Activated CD8-positive, alpha-beta memory T cell treated with anti-CD3 and anti-CD28 coated beads, Interleukin-2, amount 50 U/mL, for 24 hours (primary cell): ENCODE measurements around the gene DNAJC13.
A peak's percentile ranks its signal among the peaks of the same experiment; 100 is the strongest.
"Not testable (repeated sequence)": the region's sequence is repeated elsewhere in the genome, so short reads cannot be mapped to it uniquely, and the experiment has no call there.

Source experiments
- DNase-seq: peaks from one replicate; pipeline ENCODE4 v3.0.0-alpha.2; 2020; ENCODE audit errors: extremely low read depth

The DNAJC13 gene, protein sequence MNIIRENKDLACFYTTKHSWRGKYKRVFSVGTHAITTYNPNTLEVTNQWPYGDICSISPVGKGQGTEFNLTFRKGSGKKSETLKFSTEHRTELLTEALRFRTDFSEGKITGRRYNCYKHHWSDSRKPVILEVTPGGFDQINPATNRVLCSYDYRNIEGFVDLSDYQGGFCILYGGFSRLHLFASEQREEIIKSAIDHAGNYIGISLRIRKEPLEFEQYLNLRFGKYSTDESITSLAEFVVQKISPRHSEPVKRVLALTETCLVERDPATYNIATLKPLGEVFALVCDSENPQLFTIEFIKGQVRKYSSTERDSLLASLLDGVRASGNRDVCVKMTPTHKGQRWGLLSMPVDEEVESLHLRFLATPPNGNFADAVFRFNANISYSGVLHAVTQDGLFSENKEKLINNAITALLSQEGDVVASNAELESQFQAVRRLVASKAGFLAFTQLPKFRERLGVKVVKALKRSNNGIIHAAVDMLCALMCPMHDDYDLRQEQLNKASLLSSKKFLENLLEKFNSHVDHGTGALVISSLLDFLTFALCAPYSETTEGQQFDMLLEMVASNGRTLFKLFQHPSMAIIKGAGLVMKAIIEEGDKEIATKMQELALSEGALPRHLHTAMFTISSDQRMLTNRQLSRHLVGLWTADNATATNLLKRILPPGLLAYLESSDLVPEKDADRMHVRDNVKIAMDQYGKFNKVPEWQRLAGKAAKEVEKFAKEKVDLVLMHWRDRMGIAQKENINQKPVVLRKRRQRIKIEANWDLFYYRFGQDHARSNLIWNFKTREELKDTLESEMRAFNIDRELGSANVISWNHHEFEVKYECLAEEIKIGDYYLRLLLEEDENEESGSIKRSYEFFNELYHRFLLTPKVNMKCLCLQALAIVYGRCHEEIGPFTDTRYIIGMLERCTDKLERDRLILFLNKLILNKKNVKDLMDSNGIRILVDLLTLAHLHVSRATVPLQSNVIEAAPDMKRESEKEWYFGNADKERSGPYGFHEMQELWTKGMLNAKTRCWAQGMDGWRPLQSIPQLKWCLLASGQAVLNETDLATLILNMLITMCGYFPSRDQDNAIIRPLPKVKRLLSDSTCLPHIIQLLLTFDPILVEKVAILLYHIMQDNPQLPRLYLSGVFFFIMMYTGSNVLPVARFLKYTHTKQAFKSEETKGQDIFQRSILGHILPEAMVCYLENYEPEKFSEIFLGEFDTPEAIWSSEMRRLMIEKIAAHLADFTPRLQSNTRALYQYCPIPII (N-terminal part only)

DNA sequence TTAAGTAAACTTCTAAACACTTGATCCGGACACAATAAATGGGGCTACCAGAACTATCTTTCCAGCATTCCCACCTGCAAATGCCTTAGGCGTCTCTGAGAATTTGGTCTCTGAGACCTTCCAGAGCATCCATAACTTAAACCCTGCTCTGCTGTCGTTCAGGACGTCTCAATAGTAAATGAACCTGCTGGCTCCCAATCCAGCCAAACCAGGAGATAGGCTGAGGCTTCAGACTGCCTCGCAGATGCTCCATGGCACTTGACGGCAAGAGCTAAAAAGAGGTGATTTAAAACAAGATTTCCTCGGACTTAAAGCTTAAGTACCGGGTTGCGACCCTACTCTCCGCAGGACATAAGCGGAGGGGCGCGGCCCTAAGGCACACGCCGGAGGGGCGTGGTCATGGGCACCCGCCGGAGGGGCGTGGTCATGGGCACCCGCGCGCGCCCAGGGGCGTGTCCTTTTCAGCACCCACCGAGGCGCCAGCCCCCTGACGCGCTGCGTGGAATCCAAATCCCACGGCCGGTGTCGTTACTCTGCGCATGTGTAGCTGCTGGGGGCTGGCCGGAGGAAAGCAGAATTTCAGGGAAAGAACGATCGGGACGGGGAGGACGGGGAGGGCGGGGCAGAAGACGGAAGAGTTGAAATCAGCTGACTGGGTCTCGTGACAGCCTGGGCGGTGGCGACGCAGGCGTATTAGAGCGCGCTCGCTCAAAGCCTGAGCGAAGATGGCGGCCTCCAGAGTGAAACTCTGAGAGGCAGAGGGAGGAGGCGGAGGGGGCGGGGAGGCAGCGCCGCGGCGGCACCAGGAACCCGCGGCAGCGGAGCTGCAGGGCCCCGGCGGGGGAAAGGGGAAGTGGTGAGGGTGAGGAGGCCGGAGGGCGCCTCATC lies at the start of gene DNAJC13:
DNAJC13 (plus strand) TSS at position 696 of the 888 bp plus-strand sequence. CDS start 17,049 bp downstream, outside the sequence.
- DNase-seq, result peak; percentile 82

- no peak for DNase-seq
Measured at GRCh38 chr3:132368515-132368914, 48.8 kb upstream of the DNAJC13 start.

- no peak for DNase-seq
Measured at GRCh38 chr3:132368962-132369361, 48.3 kb upstream of the DNAJC13 start.

DNA sequence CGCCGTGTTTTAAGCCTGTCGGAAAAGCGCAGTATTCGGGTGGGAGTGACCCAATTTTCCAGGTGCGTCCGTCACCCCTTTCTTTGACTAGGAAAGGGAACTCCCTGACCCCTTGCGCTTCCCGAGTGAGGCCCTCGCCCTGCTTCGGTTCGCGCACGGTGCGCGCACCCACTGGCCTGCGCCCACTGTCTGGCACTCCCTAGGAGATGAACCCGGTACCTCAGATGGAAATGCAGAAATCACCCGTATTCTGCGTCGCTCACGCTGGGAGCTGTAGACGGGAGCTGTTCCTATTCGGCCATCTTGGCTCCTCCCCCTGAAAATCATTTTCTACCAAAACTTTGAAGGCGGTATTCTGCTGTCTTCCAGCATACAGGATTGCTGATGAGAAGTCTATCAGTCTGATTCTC lies 40.4 kb upstream of the DNAJC13 start:
- not testable (repeated sequence) for DNase-seq

- DNase-seq, result no peak
Measured at GRCh38 chr3:132378048-132378762, 39.1 kb upstream of the DNAJC13 start.

DNA sequence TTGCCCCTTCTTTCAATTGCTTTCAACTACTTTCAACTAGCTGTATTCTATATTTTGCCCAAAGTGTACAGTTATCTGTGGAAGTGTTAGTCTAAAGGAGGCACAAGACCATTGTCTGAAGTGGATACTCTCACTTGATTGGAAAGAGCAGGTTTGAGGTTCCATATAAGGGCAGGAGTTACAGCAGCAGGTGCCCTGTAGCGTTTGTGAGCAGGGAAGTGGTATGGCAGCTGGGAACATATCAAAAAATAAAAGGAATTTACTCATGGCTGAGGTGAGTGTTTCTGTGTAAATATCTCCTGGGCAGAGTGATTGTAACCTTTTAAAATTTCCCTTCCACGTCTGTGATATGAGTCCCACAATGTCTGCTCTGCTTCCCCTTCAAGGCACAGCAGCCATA lies 38.5 kb upstream of the DNAJC13 start:
- no peak for DNase-seq

- no peak for DNase-seq
Measured at GRCh38 chr3:132380920-132381319, 36.4 kb upstream of the DNAJC13 start.

- no peak for DNase-seq
Measured at GRCh38 chr3:132381348-132381944, 35.9 kb upstream of the DNAJC13 start.

- no peak for DNase-seq
Measured at GRCh38 chr3:132382267-132382666, 35.0 kb upstream of the DNAJC13 start.

- no peak for DNase-seq
Measured at GRCh38 chr3:132382688-132383194, 34.6 kb upstream of the DNAJC13 start.

DNA sequence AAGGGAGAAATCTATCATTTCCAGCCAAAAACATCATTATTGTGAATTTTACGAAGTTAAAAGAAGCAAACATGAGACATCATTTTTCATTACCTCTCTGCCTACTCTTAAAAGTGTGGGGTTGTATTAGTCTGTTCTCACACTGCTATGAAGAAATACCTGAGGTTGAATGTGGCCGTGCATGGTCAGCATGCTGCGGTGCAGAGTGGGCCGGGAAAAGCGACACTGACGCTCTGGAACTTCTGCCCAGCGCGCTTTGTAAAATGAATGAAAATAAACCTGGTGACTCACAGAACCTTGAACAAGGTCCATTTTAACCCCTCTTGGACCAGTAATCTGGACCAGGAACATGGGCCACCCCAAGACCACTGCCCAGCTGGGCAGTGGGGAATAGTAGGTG lies 31.0 kb upstream of the DNAJC13 start:
- DNase-seq, result no peak

DNA sequence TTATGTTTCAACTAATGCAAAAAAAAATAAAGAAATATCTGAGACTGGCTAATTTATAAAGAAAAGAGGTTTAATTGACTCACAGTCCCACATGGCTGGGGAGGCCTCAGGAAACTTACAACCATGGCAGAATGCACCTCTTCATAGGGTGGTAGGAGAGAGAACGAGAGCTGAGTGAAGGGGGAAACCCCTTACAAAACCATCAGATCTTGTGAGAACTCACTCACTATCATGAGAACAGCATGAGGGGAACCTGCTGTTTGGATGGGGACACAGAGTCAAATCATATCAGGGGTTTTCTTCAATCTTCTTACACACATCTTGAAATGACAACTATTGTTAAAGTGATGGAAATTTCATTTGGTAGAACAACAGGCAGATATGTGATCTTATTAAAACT lies 24.6 kb upstream of the DNAJC13 start:
- DNase-seq, result not testable (repeated sequence)

DNA sequence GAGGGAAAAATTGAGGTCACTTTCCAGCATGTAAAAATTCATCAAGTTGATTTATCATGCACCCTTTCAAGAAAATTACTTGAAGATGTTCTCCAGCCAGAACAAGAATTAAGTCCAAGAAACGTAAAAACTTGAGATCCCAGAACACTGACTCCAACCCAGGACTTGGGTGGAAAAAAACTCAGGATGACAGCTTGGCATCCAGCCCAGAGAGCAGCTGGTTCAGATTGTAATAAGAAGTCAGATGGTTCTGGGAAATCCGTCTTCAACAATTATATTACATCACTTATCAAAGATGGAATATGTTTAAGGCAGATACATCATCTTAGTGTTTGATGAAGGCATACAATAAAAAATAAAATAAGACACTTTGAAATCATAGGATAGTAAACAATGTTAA lies 23.0 kb upstream of the DNAJC13 start:
- no peak for DNase-seq

GRCh38 chr3:132395126-132395525 lies 22.2 kb upstream of the DNAJC13 start:
- DNase-seq, result no peak

GRCh38 chr3:132396255-132396654 lies 21.0 kb upstream of the DNAJC13 start:
- no peak for DNase-seq

DNA sequence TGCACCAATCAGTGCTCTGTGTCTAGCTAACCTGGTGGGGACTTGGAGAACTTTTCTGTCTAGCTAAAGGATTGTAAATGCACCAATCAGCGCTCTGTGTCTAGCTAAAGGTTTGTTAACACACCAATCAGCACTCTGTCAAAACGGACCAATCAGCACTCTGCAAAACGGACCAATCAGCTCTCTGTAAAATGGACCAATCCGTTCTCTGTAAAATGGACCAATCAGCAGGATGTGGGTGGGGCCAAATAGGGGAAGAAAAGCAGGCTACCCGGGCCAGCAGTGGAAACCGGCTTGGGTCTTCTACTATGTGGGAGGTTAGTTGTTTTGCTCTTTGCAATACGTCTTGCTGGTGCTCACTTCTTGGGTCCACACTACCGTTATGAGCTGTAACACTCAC lies 20.5 kb upstream of the DNAJC13 start:
- not testable (repeated sequence) for DNase-seq

DNA sequence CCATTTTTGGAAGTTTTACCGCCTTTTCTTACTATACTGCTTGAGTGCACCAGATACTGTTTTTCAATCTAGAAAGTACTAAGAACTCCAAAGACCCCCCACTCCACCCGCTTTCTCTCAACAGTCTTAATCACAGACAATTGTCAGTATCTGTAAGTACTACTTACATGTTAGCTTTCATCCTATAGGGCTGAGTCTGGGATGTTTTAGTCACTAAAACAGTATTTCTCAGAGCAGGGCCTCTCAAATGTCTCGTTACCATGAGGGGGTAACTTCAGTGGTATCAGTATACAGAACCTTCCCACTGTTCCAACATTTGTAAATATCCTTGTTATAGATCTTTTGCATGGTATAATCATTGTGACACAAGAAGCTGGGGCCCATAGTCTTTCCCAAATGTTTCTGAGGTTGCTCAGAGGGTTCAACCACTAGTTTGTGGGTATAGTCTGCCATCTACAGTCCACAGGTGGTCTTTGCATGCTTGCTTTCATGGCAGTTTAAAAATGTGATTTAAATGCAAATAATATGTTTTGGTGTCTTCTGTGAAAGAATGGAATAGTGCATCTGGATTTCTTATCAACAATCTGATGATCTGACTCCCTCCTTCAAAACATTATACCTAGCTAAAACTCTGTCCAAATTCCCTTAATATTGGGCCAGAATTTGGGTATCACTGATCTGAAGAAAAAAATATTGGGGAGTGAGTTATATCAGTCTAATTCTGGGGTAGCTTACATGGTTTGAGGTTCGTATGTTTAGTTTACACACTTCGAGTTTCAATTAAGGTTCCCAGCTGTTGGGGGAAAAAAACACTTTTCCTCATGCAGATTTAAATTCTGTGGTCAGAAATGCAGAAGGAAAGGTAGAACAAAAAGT lies 18.0 kb upstream of the DNAJC13 start:
- no peak for DNase-seq

DNA sequence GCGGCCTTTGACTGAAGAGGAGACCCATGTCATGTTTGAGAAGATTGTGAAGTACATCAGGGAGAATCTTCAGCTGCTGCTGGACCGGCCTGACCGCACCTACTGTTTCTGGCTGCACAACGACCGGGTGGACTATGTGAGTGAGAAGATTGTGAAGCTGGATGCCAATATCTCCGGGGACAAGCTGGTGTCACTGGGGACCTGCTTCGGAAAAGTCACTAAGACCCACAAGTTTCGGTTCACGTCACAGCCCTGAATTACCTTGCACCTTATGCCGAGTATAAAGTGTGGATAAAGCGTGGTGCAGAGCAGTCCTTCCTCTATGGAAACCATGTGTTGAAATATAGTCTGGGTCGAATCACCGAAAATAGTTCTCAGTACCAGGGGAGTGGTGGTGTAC lies 16.0 kb upstream of the DNAJC13 start:
- no peak for DNase-seq

- no peak for DNase-seq
Measured at GRCh38 chr3:132404276-132404675, 13.0 kb upstream of the DNAJC13 start.
